Amniotic epithelial cell (primary cell): Measurements from ENCODE around the gene SMPD2.

Source experiments
- DNase-seq: peaks from one replicate; pipeline ENCODE4 v3.0.0-alpha.2; 2010; ENCODE audit warnings: low read depth

Gene SMPD2

DNA sequence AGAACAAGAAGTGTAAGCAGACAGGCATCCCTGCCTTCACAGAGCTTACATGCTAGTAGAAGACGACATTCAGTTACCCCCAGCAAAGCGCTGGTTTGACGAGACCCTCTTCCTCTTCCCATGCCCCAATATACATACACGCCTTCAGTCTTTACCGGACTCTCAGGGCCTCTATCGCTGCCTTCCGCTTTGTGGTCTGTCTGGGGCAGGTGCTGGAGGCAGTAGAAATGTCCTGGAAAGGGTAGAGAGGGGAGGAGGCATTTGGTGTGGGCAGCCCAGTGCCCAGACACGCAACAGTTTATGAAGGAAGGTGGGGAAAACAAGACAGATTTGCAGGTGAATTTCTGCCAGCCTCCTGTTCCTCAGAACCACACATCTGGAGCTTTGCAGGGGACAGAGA lies 6.0 kb downstream of the SMPD2 start:
- no peak for DNase-seq

DNA sequence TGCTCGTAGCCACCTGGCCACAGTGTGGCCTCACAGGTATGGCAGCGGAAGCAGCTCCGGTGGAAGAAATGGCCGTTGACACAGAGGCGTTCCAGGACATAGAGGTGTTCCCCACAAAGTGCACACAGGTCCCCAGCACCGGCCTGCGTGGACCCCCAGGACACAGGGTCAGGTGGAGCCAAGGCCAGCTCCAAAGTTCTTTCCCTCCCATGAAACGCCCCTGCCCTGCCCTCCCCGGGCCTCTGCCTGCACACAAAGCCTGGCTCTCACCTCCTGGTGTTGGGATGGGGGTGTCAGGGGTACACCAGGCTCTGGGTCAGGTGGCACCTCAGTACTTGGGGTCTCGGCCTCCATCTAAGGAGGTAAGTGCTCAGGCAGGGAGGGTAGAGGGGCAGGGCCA lies 6.6 kb downstream of the SMPD2 start:
- DNase-seq, result no peak

DNA sequence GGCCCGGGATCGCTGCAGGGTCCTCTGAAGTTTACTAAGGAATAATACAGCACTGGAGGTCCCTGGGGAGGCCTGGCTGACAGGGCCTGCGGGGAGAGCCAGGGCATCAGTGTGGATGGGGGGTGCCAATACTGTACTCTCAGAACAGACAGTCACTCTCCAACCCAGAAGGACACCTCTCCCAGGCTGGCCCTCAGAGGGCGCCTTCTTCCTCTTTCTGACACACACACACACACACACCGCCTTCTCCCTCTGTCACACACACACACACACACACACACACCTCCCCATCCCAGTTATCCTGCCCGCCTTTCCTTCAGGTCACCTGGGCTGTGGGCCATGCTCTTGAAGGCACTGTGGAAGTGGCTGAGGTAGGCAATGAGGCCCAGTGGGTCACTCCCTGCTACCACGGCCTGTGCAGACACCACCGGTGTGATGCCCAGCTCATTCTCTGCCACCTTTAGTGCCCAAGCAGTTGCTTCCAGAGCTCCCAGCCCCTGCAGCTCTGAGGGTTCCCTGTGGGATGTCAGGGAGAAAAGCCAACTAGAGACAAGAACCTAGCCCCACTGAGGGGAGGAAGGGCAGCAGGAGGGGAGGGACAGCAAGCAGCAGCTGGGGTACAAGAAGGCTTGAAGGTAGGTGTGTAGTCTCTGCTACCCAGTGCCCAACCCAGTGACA lies 7.5 kb downstream of the SMPD2 start:
- DNase-seq, result peak; percentile 20

DNA sequence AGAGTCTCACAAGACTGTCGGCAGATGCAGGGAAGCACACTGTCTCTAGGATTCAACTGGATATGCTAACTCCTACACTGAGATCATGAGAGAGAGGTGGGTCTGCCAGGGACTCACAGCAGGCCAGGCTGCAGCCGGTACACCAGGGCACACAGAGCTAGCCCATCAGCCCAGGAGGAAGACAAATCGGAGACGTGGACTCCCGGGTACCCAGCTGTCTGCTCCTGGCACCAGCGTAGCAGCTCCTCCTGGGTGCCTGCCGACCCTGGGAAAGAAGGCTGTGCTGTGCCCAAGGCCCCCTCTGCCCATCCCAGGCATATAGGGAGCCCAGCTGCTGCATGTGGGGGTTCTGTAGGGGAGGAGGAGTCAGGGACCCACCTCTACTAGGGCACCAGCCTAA lies 8.1 kb downstream of the SMPD2 start:
- no peak for DNase-seq

DNA sequence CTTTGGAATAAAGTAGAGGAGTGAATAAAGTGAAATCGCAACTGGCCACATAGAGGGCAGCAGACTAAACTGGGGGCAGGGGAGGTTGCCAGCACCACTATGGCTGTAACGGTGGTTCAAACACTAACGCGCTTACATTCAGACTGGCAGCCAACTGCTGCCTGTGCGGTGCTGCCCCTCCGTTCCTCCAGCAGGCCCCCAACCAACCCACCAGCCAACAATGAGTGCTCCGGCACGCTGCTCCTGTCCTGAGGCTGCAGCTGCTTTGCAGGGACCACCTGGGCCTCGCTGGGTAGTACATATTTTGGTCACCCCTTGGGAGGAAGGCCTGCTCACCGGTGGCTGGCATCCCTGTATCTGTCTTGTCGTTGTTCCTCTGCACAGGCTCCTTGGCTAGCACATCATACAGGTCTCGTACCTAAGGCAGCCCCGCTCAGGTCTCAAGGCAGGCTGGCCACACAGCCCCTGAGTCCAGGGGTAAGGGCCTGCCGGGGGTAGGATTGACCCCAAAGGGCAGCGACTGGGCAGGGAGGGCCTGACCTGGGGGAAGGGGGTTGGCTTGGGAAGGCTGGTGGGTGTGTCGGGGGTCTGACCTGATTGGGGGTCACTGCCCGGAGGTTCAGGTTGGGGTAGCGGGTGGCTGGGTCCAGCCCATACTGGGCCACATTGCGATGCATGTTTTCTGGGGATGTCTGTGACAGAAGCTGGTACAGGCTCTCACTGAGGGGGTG lies 8.7 kb downstream of the SMPD2 start:
- DNase-seq, result no peak

DNA sequence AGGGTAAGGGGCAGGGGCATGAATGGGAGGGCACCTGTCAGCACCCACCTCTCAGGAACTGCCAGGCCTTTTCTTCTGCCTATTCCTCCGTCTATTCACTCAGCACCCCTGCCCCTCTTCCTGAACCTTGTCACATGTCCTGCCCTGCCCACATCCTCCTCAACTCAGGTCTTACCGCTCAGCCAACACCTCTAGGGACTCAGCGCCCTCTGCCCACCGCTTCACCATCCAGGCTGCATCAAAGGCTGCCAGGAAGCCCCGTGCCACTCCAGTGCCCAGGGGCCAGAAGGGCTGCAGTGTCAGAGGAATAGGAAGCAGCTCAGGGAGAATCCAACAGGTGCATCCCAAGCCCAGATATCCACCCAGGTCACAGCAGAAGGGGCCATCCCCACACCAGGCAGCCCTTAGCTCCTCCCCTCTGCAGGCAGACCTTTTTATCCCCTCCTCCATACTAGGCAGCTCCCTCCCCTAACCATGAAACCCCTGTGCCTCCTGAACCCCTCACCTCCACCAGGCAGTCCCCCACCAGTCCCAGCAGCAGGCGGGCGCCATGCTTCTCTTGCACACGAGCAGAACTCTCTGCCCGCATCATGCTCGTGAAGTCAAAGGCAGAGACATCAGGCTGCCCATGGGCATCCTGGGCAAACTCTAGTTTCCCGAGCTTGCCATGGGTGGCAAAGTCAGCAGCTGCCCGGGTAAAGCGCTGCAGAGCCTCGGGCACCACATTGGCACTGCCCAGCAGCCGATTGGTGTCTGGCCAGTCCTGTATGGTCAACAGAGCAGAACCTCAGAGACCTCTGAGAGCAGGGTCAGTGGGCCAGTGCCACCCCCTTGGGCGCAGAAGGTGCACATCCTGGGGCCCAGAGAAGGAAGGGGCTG lies 9.5 kb downstream of the SMPD2 start:
- no peak for DNase-seq

DNA sequence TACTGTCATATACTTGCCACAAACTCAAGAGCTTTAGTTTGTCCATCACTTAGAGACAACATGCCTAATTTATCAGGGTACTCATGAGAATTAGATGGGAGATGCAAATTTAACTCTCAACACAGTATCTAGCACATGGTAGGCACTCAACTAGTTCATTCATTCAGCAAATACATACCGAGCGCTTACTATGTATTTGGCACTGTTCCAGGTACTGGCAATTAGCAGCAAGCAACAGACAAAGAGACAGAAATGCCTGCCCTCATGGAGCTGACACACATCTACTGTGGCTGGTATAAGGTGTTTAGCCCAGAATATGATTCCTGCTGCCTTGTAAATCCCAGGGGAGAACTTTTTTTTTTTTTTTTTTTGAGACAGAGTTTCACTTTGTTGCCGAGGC lies 10.3 kb downstream of the SMPD2 start:
- no peak for DNase-seq

DNA sequence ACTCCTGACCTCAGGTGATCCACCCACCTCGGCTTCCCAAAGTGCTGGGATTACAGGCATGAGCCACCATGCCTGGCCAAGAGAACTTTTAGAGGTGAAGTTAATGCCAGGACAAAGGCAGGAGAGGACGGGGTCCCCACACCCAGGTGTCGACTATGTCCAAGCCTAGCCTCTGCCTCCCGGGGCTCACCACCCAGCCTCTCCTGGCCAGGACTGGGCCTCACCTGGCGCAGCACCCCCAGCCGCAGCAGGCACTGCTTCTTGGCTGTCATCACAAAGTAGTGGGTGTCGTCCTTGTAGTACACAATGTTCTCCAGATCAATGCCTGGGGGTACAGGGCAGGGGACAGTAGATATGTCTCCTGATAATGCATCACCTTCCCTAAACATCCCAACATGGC lies 10.9 kb downstream of the SMPD2 start:
- DNase-seq, result no peak

DNA sequence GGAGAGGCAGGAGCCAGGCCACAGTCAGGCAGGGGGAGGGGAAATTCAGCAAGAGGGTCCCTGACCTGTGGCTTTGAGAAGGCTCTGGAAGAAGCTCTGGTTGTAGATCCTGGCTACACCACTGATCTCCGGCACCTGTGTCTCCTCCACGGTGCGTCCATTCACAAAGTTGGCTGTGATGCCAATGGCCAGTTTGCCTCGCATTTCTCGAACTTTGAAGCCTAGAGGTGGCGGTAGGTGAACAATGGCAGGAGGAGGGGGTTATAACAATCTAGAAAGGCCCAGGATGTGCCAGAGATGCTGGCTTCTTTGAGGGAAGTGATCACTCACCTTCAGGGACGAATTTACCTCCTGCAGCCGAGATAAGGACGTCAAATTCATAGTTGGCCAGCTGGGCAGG lies 11.7 kb downstream of the SMPD2 start:
- DNase-seq, result no peak

DNA sequence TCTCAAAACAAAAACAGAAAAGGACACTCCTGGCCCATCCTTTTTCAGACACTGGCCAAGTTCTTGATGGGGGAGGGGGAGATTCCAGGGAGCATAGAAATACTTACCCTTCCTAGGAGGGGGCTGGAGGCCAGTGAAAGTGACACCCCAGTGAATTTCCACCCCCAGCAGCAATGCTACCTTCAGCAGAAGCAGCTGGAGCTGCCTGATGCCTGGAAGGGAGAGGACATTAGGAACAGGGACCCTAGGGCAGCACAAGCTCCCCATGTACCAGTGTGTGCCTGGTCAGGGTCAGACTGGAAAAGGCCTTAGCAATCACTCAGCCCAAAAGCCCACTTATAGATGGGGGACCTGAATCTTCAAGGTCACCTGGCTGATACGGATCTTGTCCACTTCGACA lies 12.6 kb downstream of the SMPD2 start:
- DNase-seq, result no peak

DNA sequence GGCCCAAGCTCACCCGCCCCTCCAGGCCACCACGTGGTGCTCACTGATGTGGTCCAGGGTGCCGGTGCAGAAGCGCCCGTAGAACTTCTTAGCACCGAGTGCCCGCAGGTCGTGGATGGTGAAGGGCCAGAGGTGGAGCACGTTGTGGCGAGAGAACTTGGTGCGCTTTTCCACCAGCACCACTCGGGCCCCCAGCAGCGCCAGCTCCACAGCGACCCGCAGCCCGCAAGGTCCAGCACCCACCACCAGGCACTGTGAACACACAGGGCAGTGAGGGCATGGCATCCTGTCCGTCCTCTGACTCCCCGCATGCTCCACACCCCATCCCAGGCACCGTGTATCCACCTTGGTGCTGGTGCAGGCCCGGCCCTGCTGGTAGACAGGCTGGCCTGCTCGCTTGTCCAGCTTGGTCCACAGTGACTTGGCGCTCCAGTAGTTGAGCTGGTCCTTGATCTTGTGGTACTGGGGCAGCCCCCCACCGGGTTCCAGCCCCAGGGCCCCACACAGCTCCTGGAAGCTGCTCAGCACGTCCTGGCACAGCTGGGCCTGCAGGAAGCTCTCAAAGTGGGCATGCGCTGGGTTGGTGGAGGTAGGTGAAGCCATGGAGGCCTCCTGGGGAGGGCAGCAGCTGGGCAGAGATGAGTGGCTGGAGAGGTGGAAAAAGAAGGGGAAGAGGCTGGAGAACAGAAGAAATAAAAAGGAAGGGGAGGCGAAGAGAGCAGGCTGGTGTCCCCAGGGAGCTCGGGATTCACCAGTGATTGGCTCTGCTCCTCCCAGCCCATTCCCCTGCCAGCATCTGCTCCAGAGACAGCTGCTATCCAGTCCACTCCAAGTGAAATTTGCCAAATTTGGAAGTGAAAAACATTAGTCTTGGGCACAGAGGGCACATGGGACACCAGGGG lies 13.3 kb downstream of the SMPD2 start:
- no peak for DNase-seq

DNA sequence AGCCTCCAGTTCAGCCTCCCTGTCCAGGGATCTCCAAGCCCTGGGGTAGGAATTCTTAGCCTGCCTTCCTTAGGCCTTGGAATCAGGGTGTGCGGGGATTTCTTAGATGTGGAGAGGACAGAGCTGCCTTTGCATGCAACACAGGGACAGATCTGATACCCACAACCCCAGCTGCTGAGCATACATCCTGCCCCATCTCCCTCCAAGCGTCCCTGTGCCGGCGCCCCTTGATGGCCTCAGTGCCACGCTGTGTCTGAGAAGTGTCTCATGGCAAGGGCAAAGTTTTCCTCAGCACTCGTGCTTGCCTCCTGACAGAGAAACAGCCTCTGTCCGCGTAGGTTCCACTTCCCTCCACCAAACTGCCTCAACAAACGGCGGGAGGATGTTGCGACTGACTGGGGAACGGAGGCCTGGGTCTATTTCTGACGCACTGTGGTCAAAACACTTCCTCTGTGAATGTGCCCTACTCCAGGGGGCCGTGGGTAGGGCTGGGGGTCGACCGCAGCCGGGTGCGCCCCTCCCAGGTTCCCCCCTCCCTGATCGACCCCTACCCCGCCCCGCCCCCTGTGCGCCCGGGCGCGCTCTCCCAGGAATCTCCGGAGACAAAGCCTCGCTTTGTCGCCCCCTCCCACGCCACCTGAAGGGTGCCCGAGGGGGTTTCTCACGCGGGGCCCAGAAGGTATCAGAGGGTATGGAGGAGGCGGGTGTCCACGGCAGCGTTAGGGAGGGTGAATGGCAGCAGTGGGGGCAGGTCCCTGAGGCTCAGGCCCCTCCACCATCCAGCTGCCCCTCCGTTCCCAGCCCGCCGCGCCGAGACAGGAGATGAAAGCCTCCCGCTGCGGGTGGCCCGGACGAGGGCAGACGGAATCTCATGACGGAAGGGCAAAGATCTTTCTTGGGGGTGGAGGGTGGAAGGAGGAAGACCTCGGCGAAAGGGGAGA lies 14.2 kb downstream of the SMPD2 start:
- DNase-seq, result no peak

DNA sequence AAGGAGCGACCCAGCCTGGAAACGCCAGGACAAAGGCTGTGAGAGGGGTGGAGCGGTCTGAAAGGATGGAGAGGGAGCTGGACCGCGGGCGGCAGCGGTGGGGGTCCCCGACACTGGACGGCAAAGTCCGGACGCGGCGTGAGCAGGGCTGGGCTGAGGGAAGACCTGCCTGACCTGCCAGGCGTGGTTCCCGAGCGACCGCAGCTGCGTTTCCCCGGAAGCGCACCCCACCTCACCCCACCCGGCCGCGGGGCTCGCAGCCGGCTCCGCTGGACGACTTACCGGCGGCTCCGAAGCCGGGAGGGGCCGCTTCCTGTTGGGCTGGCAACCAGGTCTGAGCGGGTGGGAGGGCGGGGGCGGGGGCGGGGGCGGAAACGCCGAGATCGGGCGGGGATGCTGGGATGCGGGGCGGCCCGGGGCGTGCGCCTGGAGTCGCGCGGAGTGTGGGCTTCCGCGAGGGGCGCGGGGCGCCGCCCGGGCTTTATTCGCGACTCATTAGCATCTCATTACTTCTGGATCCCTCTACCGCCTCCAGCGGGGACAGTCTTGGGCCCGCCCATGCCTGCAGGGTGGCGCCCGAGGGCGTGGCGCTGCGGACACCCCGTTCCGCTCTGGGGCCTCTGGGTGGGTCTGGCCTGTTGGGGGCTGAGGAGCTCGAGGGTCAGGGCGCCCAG lies 15.1 kb downstream of the SMPD2 start, which contains the start of gene MICAL1:
TSS of gene MICAL1 (minus strand) at position 336 of the 674 bp plus-strand sequence. CDS start 1,576 bp downstream, outside the sequence.
- peak; percentile 21 for DNase-seq

DNA sequence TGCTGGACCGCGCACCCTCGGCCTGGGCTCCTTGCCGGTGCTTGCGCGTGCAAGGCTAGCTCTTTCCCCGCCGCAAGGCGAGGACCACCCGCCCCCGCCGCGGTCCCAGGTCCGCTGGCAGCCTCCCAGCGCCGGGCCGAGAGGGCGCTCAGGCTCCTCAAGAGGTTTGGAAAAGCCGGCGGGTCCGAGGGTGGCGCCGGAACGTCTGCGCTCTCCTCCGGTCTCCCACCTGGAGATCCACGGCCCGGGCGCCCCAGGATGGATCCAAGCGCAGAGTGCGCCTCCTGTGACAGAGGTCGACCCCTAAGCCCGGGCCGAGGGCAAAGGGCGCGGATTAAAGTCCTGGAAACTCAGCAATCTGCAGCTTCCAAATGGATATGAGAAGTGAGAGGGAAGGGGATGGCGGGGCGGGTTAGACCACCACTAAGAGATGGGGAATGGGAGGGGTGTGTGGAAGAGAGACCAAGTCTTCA lies 15.6 kb downstream of the SMPD2 start:
- DNase-seq, result no peak

DNA sequence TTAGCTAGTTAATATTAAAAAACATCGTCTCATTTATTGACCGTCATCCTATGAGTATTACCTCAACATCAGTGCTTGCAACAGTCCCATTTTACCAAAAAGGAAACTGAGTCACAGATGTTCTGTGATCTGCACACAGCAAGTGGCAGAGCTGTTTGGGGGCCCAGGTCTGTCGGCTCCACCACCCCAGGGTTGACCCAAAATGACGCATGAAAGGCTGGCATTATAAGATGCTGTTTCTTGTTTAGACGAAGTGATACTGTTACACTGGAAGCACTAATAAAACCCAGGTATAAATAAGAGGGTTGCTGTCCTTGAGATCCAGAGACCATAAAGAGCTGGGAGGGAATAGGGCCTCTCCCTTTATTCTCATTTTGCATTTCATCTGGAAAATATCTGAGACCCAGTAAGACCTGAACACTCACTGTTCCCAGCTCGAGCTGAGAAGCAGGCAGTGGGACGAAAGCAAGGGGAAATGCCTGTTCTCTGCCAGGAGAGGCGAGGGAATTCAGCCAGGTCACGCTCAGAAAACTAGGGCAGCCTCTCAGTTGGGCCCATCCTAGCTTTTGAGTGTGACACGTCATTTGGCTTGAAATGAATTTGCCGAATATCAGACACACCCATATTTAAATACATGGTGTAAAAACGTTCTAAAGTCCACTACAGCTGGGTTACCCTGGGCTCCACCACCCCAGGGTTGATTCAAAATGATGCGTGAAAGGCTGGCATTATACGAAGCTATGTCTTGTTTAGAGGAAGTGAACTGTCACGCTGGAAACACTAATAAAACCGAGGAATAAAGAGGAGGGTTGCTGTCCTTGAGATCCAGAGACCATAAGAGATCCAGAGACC lies 16.4 kb downstream of the SMPD2 start:
- DNase-seq, result no peak

DNA sequence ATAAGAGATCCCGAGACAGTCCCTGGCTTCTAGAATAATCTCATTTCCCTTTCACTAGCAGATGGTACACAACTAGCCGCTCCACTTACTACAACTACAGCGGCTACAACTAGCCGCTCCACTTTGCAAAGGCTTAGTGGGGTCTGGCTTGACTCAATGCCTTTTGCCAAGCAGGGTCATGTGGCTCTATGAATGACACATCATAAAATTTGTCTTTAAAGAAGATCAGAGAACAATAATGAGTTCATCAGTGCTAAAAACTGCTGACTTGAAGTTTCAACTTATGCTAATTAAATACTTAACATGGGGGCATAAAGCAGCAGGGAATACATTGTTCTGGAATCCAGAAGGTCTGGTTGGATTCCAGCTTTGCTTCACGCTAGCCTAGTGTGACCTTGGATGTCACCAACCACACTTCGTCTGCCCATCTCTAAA lies 17.1 kb downstream of the SMPD2 start:
- DNase-seq, result no peak

DNA sequence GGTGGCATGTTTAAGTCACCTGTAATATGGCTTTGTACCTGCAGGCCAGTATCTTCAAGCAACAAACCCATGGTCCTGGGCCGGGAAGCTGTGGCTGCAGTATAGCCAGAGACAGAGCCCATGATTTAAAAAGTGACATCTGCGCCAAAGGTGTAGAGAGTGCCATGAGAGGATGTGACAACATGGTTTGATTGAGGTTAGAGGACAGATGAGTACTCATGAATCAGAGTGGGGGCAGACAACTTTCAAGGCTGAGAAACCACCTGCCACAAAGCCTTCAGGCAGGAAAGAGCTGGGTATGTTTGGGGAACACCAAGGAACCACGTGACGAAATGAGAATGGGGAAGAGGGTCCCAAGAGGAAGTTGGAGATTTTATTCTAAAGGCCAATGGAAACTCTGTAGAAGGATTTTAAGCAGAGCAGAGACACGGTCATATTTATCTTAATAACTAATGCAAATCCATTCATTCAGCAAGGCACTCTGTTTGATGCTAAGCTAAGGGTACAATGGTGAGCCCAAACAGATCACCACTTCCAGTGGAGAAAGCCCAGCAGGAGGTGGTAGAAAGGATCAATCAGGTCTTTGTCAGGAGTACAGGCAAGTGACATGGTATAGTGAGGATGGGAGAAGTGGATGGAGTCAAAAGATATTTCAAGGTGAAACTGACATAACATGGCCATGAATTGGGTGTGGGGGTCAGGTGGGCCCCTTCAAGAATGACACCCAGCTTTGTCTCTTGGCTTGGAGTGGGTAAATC lies 18.4 kb downstream of the SMPD2 start:
- no peak for DNase-seq
